GM20000 (cell line): Measurements from ENCODE around the gene GJD2.

ENCODE experiments used
- DNase-seq: peaks from one replicate; pipeline ENCODE4 v3.0.0; 2012; ENCODE audit warnings: low spot score
- TF ChIP-seq, protein P1 (sequence below): IDR thresholded peaks from 2 replicates; pipeline ENCODE4 v1.5.1; 2012; ENCODE audit warnings: mild to moderate bottlenecking, control low read depth; ENCODE audit errors: extremely low read depth, missing control alignments

The GJD2 gene

DNA sequence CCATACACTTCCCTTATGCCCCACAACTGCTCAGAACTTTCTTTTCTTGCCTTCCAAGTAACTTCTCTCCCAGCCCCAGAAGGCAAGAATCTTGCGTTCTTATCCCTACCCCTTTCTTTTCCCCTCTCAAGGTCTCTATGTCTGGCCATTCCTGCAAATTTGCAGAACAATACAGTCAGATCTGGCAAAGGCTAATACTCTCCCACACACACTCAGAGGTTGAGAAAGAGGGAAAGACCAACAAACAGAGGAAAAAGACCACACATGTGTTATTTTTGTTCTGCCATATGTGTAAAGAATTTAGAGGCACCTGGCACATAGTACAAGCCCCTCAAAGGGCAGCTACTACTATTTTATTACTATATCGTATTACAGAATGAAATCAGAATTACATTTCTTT lies 25.7 kb downstream of the GJD2 start:
- DNase-seq: no peak
- TF ChIP-seq, protein P1, sequence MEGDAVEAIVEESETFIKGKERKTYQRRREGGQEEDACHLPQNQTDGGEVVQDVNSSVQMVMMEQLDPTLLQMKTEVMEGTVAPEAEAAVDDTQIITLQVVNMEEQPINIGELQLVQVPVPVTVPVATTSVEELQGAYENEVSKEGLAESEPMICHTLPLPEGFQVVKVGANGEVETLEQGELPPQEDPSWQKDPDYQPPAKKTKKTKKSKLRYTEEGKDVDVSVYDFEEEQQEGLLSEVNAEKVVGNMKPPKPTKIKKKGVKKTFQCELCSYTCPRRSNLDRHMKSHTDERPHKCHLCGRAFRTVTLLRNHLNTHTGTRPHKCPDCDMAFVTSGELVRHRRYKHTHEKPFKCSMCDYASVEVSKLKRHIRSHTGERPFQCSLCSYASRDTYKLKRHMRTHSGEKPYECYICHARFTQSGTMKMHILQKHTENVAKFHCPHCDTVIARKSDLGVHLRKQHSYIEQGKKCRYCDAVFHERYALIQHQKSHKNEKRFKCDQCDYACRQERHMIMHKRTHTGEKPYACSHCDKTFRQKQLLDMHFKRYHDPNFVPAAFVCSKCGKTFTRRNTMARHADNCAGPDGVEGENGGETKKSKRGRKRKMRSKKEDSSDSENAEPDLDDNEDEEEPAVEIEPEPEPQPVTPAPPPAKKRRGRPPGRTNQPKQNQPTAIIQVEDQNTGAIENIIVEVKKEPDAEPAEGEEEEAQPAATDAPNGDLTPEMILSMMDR: no peak

DNA sequence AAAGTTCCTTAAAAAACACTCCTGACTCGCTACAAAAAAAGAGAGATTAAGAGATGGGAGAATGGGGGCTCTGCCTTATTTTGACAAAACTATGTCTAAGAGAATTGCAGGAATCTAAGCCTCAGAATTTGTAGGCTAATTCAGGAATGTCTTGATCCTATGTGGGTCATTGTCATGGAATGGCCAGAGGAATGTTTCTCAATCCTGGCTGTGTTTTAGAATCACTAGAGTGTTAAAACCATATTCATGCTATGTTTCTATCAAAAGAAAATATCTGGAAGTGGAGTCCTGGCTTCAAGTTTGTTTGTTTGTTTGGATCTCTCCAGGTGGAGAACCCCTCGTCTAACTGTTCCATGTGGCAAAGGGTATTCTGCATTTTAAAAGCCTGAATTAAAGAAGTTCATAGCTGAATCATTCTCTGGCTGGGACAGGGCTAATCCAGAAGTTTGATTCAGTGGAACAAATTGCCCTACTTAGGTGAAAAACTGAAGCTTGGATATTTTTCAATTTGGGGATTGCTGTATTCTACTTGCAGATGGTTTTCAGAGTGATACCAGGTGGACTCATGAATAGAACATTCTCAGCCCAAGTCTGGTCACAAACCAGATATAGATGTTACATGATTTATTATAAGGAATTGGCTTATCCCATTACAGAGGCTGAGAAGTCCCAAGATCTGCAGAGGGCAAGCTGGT lies 28.2 kb downstream of the GJD2 start:
- DNase-seq: no peak
- TF ChIP-seq, protein P1: no peak

DNA sequence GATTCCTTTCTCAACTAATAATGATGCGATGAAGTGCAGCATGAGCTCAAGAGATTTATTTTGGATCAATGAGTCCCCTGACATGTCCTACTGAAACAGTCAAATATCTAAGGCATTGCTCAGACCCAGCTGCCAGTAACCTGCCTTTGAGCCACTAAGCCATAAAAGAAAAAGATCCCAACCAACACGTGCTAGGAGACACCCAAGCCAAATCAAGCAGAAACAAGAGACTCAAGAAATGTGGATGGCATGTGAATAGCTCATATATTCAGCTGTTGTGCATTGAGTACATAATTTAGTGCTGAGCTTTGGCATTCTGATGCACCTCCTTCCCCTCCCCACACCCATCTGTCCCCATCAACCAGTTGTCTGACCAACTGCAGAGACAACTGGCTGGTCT lies 29.2 kb downstream of the GJD2 start:
- TF ChIP-seq, protein P1: no peak

DNA sequence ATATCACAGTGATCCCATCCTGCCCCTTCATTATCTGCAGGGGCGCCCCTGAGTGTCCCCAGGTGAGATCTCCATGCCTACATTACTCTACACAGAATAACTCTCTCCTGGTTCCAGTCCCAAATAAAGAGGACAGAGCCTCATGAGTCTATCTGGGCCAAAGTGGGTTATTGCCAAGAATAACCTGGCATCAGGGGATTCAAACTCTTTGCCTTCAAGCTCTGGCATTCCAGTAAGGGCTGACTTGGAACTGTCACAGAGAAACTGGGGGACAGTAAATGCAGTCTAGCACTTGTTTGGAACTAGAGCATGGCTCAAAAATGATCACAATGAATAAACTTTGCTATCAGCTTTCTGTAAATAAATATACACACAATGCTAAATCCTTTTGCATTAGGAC lies 30.3 kb downstream of the GJD2 start:
- TF ChIP-seq, protein P1: no peak
- no peak for DNase-seq

More for the DNA sequence above, 29.2 kb downstream of the GJD2 start:
- no peak for DNase-seq

DNA sequence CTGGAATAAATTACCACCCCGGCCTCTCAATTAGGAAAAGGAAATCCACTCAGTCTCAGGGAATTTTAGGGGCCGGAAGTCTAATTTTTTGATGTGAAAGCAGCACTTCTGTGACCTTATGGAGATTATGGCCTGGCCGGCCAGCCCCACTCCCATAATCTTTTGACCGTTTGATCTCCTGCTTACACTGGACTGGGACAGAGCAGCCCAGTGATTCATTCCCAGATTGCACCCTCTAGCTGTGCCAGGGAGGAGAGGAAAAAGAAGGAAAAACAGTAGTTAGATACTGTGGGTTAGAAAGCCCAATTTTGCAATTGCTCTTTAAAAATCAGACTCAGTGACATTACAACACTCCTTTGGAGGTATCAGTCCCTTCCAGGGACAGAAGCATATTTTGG lies 32.4 kb downstream of the GJD2 start:
- TF ChIP-seq, protein P1: no peak
- DNase-seq: no peak

DNA sequence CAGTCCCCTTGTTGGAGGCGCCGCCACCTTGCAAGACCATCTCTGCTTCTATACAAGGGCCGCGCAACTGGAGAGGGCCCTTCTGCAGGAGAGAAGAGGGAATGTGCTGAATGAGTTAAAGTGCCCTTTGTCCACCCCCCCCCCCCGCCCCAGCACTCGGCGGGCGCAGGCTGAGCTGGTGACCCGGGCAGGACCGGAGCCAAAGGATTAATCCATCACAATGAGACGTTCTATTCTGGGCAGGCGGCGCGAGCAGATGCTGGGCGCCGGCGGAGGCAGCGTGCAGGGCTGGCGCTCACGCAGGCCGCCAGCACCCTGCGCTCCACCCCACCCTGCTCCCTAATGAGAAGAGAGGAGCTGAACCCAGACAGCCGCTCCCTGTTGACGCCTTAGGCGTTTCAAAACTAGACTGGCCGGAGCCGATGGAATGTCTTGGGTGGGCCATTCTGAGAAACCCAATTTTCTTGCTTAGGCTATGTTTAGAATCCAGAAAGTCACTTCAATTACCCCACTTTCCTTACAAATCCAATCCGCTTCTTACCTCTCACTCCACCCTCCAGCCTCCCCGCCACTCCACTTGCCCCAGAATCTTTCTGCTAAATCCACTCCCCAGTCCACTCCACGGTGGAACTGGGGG lies 32.9 kb downstream of the GJD2 start:
- TF ChIP-seq, protein P1: no peak
- no peak for DNase-seq

DNA sequence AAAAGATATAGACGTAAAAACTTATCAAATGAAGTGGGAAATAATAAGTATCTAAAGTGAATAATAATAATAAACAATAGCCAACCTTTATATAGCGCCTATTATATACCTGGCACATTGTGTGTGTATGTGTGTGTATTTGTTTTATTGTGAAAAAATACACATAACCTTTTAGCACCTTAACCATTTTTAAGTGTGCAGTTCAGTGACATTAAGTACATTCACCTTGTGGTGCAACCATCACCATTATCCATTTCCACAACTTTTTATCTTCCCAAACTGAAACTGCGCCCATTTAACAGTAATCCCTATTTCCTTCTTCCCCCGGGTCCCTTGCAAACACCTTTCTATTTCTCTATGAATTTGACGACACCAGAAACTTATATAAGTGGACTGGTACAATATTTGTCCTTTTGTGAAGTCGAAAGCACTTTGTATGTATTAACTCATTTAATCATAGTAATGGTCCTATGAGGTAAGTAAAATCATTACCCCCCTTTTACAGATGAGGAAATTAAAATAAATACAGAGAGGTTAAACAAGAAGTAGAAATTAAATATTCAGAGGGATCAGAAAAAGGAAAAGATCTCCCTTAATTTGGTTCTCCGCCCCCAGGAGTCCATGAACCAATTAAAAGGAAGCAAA lies 33.5 kb downstream of the GJD2 start:
- TF ChIP-seq, protein P1: no peak
- DNase-seq: no peak
